Activated CD8-positive, alpha-beta memory T cell treated with anti-CD3 and anti-CD28 coated beads, Interleukin-2, amount 50 U/mL, for 24 hours (primary cell): ENCODE measurements around the gene TADA3.

ENCODE experiments used
- DNase-seq: peaks from one replicate; pipeline ENCODE4 v3.0.0-alpha.2; 2020; ENCODE audit errors: extremely low read depth

TADA3 gene

GRCh38 chr3:9760779-9761505 lies 31.3 kb downstream of the TADA3 start:
- no peak for DNase-seq

- no peak for DNase-seq
Observed at GRCh38 chr3:9757427-9757826, 34.8 kb downstream of the TADA3 start.

- DNase-seq, result no peak
Observed at GRCh38 chr3:9754678-9755077, 37.6 kb downstream of the TADA3 start.

- DNase-seq, result no peak
Observed at GRCh38 chr3:9750556-9751411, 41.5 kb downstream of the TADA3 start.

- peak; percentile 92 for DNase-seq
Observed at GRCh38 chr3:9749645-9750555, 42.4 kb downstream of the TADA3 start, which contains the start of gene OGG1. Gene OGG1 (plus strand): TSS chr3:9749952. CDS start chr3:9750287, 335 bp downstream.

- no peak for DNase-seq
Observed at GRCh38 chr3:9749296-9749644, 43.0 kb downstream of the TADA3 start.

GRCh38 chr3:9748031-9748430 lies 44.2 kb downstream of the TADA3 start:
- DNase-seq, result no peak

- DNase-seq, result no peak
Observed at GRCh38 chr3:9747267-9747666, 45.0 kb downstream of the TADA3 start.

GRCh38 chr3:9746330-9746729 lies 45.9 kb downstream of the TADA3 start:
- DNase-seq, result no peak

GRCh38 chr3:9745521-9745920 lies 46.8 kb downstream of the TADA3 start:
- no peak for DNase-seq

- no peak for DNase-seq
Observed at GRCh38 chr3:9744162-9744561, 48.1 kb downstream of the TADA3 start.

GRCh38 chr3:9743548-9743947 lies 48.7 kb downstream of the TADA3 start:
- DNase-seq, result no peak

GRCh38 chr3:9742560-9742959 lies 49.7 kb downstream of the TADA3 start:
- no peak for DNase-seq

GRCh38 chr3:9739181-9739580 lies 53.1 kb downstream of the TADA3 start:
- no peak for DNase-seq

GRCh38 chr3:9736831-9737230 lies 55.4 kb downstream of the TADA3 start:
- no peak for DNase-seq

GRCh38 chr3:9732740-9733115 lies 59.5 kb downstream of the TADA3 start:
- DNase-seq, result no peak

- DNase-seq, result no peak
Observed at GRCh38 chr3:9732080-9732739, 60.1 kb downstream of the TADA3 start.

GRCh38 chr3:9731206-9732079 lies 60.8 kb downstream of the TADA3 start, which contains the start of gene BRPF1:
Gene BRPF1 (plus strand): TSS chr3:9731735. CDS start chr3:9734141, 2,406 bp downstream.
- peak; percentile 98 for DNase-seq

GRCh38 chr3:9730657-9731205 lies 61.5 kb downstream of the TADA3 start:
- no peak for DNase-seq
